GM12873 (cell line): ENCODE measurements around the gene P2RY8.

ENCODE experiments used
- TF ChIP-seq, protein P1 (sequence below): IDR thresholded peaks from 2 replicates; pipeline ENCODE4 v1.5.1; 2012; ENCODE audit warnings: low read depth, mild to moderate bottlenecking, moderate library complexity, low read length, control low read depth; ENCODE audit not compliant: insufficient read depth; ENCODE audit errors: missing control alignments

P2RY8 gene

GRCh38 chrX:1435241-1435895, 101.6 kb downstream of the P2RY8 start:
- TF ChIP-seq, protein P1, sequence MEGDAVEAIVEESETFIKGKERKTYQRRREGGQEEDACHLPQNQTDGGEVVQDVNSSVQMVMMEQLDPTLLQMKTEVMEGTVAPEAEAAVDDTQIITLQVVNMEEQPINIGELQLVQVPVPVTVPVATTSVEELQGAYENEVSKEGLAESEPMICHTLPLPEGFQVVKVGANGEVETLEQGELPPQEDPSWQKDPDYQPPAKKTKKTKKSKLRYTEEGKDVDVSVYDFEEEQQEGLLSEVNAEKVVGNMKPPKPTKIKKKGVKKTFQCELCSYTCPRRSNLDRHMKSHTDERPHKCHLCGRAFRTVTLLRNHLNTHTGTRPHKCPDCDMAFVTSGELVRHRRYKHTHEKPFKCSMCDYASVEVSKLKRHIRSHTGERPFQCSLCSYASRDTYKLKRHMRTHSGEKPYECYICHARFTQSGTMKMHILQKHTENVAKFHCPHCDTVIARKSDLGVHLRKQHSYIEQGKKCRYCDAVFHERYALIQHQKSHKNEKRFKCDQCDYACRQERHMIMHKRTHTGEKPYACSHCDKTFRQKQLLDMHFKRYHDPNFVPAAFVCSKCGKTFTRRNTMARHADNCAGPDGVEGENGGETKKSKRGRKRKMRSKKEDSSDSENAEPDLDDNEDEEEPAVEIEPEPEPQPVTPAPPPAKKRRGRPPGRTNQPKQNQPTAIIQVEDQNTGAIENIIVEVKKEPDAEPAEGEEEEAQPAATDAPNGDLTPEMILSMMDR = no peak

DNA sequence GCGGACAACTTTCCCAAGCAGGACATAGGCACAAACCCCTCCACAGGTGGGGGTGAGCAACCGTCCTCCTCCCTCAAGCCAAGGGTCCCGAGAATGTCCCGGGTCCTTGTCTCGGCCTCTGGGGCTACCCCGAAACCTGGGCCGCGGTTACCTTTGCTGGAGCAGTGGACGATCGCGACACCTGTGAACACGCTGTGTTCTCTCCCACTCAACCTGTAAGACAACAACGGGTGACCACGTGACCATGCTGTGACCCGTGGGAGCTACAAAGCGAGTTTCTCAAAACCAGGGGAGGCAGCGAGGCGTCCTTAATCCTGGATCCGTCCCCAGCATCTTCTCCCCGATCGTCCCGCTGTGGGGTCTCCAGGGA, 102.1 kb downstream of the P2RY8 start:
- TF ChIP-seq, protein P1 = no peak

GRCh38 chrX:1433646-1434357, 103.2 kb downstream of the P2RY8 start:
- TF ChIP-seq, protein P1 = no peak

GRCh38 chrX:1430451-1430850, 106.5 kb downstream of the P2RY8 start:
- TF ChIP-seq, protein P1 = no peak

GRCh38 chrX:1427756-1428155, 109.2 kb downstream of the P2RY8 start:
- TF ChIP-seq, protein P1 = no peak

- TF ChIP-seq, protein P1 = no peak
Measured at GRCh38 chrX:1425381-1425780, 111.6 kb downstream of the P2RY8 start.

DNA sequence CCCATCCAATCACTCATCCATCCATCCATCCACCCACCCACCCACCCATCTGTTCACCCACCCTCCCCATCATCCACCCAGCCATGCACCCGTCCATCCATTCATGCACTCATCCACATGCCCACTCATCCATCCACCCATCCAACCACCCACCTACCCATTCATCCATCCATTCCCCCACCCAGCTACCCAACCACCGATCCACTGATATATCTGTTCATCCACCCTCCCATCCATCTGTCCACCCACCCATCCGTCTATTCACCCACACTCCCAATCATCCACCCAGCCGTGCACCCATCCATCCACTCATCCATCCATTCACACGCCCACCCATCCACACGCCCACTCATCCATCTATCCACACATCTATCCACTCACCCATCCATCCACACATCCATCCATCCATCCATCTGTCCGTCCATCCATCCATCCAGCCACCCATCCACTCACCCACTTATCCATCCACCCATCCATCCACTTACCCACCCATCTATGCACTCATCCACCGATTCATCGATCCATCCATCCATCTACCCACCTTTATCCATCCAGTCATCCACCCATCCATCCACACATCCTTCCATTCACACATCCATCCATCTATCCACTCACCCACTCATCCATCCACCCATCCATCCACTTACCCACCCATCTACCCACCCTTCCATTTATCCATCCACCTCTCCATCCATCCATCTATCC, 112.7 kb downstream of the P2RY8 start:
- TF ChIP-seq, protein P1 = no peak
